Measurements from ENCODE around the gene MAGI1.

- TF ChIP-seq, protein P1, sequence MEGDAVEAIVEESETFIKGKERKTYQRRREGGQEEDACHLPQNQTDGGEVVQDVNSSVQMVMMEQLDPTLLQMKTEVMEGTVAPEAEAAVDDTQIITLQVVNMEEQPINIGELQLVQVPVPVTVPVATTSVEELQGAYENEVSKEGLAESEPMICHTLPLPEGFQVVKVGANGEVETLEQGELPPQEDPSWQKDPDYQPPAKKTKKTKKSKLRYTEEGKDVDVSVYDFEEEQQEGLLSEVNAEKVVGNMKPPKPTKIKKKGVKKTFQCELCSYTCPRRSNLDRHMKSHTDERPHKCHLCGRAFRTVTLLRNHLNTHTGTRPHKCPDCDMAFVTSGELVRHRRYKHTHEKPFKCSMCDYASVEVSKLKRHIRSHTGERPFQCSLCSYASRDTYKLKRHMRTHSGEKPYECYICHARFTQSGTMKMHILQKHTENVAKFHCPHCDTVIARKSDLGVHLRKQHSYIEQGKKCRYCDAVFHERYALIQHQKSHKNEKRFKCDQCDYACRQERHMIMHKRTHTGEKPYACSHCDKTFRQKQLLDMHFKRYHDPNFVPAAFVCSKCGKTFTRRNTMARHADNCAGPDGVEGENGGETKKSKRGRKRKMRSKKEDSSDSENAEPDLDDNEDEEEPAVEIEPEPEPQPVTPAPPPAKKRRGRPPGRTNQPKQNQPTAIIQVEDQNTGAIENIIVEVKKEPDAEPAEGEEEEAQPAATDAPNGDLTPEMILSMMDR (IDR thresholded peaks at IDR 0.05) = no peak
- no peak for TF ChIP-seq POLR2A (IDR thresholded peaks at IDR 0.05)
Measured at GRCh38 chr3:65939801-65940246, 98.9 kb downstream of the MAGI1 start.

All from lower leg skin (tissue), 3 donors.